GM12891 (cell line): ENCODE data around the gene TDRD1.

ENCODE experiments used
- DNase-seq: peaks from one replicate; pipeline ENCODE4 v3.0.0; 2011; ENCODE audit warnings: low spot score; ENCODE audit not compliant: insufficient read length
- FAIRE-seq: peaks from 2 replicates; lab custom pipeline; 2011; peaks lifted over from hg19 to GRCh38; lab: Jason Lieb, UNC
- PAX5 ChIP-seq: IDR thresholded peaks from 2 replicates; pipeline ENCODE4 v1.6.1; 2011; ENCODE audit warnings: low read length, moderate library complexity, mild to moderate bottlenecking; ENCODE audit not compliant: insufficient read depth, severe bottlenecking
- POLR2A ChIP-seq: IDR thresholded peaks from 2 replicates; pipeline ENCODE4 v1.6.1; 2011; ENCODE audit warnings: low read depth, low read length, control low read depth
- POLR2AphosphoS5 ChIP-seq: IDR thresholded peaks from 2 replicates; pipeline ENCODE4 v1.6.1; 2011; ENCODE audit warnings: low read depth, low read length, control low read depth
- POU2F2 ChIP-seq: IDR thresholded peaks from 2 replicates; pipeline ENCODE4 v1.6.1; 2011; ENCODE audit warnings: low read depth, mild to moderate bottlenecking, control low read depth, low read length, moderate library complexity
- SPI1 ChIP-seq: IDR thresholded peaks from 2 replicates; pipeline ENCODE4 v1.6.1; 2011; ENCODE audit warnings: low read depth, low read length, control low read depth
- TAF1 ChIP-seq: IDR thresholded peaks from 2 replicates; pipeline ENCODE4 v1.6.1; 2011; ENCODE audit warnings: low read depth, low read length, control low read depth

TDRD1 gene

DNA sequence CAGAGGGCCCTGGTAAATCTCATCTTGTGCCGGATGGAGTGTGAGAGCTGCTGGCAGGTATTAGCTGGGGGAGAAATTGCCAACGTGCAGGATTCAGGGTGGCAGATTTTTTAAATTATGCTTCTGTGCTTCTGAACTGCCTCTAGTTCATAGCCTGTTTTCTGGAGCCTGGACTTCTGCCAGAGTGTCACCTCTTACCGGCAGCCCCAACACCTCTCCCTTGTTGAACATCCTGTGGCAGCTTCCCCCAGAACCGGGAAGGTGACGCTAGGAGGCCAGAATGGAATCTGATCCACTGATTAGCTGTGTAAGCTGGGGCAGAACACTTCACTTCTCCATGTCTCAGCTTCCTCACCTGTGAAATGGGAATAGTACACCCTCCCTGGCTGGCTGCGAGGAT is 65.0 kb downstream of the TDRD1 start:
- no peak for FAIRE-seq
- no peak for DNase-seq
- TF ChIP-seq POLR2A (no peak), POLR2AphosphoS5 (no peak), POU2F2 (no peak), SPI1 (no peak), TAF1 (no peak), PAX5 (no peak)

DNA sequence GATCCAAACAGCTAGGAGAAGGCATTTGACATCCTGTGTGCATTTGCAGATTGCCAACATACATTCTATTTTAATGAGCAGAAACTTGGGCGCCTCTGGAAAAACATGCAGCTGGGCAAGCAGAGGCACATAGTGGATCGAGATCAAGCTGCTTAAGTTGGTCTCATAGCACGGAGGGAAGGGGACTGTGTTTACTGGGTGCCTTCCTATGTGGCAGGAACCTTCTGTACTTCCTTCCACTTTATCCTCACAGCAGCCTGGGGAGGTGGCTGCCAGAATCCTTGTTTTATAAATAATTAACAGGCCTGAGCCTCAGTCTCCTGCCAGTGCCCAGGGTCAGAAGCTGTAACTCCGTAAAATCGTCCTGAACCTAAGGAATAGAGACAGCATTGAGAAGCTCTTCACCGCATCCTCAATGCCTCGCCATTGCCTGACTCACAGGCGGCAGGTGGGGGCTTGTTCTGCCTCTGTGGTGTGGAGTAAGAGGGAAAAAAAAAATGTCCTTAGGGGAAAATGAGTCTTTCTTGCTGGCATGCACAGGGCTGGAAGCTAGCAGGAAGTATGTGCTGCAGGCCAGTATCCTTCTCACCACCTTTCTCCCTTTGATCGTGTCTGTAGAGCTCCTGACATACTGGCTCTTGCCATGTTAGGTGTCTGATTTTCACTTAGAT is 66.1 kb downstream of the TDRD1 start:
- TF ChIP-seq POLR2A, result no peak
- no peak for TF ChIP-seq POU2F2
- no peak for TF ChIP-seq TAF1
- no peak for TF ChIP-seq POLR2AphosphoS5
- TF ChIP-seq PAX5, result no peak
- no peak for TF ChIP-seq SPI1
- DNase-seq, result no peak
- no peak for FAIRE-seq

GRCh38 chr10:114246679-114247305 is 67.6 kb downstream of the TDRD1 start:
- DNase-seq (no peak), FAIRE-seq (no peak)
- TF ChIP-seq TAF1 (no peak), SPI1 (no peak), PAX5 (no peak), POLR2A (no peak), POLR2AphosphoS5 (no peak), POU2F2 (no peak)

- DNase-seq, result no peak
- FAIRE-seq, result no peak
- no peak for TF ChIP-seq POU2F2
- no peak for TF ChIP-seq SPI1
- no peak for TF ChIP-seq POLR2AphosphoS5
- no peak for TF ChIP-seq POLR2A
- no peak for TF ChIP-seq TAF1
- no peak for TF ChIP-seq PAX5
These were observed 71.1 kb downstream of the TDRD1 start for GRCh38 chr10:114250236-114250635.

DNA sequence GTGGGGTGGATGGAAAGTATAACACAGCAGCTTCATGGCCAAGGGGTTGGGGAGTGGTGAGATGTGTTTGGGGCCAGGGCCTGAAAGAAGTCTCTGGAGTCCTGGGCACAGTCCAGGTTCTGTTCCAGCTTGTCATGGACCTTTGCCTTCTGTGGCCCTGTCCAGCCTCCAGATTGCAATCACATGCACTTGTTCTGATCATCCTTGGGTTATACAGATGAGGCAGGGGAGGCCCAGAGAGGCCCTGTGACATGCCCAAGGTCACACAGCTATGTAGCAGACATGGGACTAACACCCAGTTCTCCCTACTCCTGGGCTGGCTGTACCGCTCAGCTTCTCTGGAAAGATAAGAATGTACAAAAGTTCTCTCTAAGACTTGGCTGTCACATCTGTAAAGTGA is 71.6 kb downstream of the TDRD1 start:
- FAIRE-seq, result no peak
- TF ChIP-seq POU2F2 (no peak), POLR2A (no peak), TAF1 (no peak), SPI1 (no peak), POLR2AphosphoS5 (no peak), PAX5 (no peak)
- no peak for DNase-seq

DNA sequence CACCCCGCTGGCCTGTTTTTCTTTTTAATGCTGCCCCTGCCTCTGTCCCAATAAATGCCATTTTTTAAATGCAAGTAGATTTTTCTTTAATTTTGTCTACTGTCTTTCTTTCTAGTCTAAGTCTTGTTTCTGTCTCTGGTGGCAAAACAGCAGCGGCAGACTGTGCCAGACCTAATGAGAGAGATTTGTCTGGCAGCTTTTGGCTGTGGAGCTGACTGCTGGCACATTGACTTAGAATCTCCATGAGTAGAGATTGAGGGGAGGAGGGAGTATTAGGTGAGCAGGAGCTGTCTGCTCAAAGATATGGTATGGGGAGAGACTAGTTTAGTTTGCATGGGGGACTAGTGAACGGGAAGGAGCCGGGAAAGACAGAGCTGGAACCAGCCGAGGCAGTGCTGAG is 72.9 kb downstream of the TDRD1 start:
- DNase-seq, result no peak
- no peak for FAIRE-seq
- no peak for TF ChIP-seq POLR2AphosphoS5
- no peak for TF ChIP-seq TAF1
- TF ChIP-seq POU2F2, result no peak
- TF ChIP-seq SPI1, result no peak
- TF ChIP-seq PAX5, result no peak
- no peak for TF ChIP-seq POLR2A

DNA sequence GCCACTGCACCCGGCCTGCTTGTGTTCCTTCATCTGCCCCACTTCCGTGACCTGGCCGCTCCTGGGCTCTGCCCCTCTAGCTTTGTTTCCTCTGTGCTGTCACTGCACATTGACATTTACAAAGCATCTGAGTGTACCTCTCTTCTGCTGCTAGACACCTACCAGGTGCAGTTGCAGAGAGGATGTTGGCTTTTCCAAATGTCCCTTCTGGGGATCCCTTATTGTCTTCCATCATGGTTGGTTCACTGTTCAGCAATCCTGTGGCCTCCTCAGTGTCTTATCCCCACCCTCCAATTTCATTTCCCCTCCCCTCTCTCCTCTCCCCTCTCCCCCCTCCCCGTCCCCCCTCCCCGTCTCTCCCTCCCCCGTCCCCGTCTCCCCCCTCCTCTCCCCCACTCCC is 73.7 kb downstream of the TDRD1 start:
- no peak for FAIRE-seq
- no peak for DNase-seq
- TF ChIP-seq PAX5 (no peak), SPI1 (no peak), TAF1 (no peak), POU2F2 (no peak), POLR2AphosphoS5 (no peak), POLR2A (no peak)

DNA sequence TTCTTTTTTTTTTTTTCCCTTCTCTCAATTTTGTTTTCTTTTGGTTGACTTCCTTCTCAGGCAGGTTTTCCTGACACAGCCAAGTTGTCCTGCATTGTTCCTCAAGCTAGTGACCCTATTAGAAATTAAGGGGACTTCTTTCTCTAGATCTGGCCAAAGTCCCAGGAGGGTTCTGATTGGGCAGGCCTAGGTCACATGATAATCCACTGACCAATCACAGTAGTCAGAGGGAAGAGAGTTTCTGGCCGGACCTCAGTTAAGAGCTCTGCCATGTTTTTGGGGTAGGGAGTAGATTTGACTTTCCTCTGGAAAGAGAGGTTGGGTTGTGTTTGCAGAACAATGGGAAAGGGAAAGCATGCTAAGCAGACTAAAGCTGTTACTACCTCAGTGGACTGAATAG is 76.1 kb downstream of the TDRD1 start:
- FAIRE-seq (no peak), DNase-seq (no peak)
- TF ChIP-seq SPI1 (no peak), POLR2AphosphoS5 (no peak), POLR2A (no peak), PAX5 (no peak), TAF1 (no peak), POU2F2 (no peak)

DNA sequence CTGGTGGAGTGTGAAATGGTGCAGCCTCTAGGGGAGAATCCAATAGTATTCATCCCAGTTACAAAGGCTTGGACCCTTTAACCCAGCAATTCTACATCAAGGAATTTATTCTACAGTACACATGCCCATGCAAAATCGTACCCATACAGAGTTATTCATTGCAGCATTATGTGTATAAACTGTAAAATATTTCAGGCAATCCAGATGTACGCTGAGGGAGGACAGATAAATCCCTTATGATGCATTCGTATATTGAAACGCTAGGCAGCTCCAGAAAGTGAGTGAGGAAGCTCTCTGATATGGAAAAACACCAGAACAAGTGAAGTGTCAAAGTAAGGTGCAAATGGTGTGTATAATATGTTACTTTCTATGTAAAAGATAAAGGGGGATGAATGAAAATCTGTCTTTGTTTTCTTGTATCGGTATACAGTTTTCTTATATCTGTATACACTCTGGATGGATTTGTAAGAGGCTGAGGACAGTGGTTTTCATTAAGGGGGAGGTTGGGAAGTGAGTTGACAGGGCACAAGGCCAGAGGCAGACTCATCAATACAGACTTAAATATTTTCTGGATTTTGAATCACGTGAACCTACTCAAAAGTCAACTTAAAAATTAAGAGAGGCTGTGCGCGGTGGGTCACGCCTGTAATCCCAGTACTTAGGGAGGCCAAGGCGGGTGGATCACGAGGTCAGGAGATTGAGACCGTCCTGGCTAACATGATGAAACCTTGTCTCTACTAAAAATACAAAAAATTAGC is 77.0 kb downstream of the TDRD1 start:
- DNase-seq, result no peak
- FAIRE-seq, result no peak
- TF ChIP-seq TAF1 (no peak), PAX5 (no peak), POLR2AphosphoS5 (no peak), POU2F2 (no peak), SPI1 (no peak), POLR2A (no peak)
